ENCODE data around the gene MAMDC4.
"Not testable (repeated sequence)": the region's sequence is repeated elsewhere in the genome, so short reads cannot be mapped to it uniquely, and the experiment has no call there.

MAMDC4 gene

DNA sequence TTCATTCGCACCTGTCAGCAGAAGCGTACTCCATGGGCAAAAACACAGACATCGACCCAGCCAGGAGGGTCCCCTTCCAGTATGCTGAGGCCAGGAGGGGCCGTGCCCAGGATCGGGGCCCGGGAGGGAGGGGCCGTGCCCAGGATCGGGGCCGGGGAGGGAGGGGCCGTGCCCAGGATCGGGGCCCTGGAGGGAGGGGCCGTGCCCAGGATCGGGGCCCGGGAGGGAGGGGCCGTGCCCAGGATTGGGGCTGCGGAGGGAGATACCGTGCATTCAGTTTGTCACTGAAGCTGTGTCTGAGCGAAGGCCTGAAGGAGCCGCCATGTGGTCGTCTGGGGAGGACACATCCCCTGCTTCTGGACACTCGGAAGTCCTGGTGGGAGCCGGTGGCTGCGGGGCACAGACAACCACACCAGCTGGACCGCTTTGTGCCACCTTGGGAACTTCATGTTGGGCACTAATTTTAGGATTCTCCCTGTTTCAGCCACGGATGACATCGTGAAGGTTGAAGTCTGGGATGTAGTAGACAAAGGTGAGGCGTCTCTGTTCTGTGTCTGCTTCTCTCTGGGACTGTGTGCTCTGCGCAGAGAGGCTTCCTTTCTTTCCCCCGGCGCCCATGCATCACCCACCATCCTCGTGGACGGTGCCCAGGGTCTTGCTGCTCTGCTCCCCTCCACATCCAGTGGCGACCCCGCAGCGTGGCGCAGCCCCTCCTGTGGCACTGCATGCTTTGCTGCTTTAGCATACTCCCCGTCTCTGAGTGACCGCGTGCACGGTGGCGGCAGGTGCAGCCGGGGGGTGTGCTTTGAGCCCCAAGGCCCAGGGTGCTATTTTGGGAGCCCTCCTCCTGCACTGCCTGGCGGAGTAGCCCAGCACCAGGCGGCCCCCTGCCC, 26.6 kb upstream of the MAMDC4 start:
- DNase-seq = no peak

DNA sequence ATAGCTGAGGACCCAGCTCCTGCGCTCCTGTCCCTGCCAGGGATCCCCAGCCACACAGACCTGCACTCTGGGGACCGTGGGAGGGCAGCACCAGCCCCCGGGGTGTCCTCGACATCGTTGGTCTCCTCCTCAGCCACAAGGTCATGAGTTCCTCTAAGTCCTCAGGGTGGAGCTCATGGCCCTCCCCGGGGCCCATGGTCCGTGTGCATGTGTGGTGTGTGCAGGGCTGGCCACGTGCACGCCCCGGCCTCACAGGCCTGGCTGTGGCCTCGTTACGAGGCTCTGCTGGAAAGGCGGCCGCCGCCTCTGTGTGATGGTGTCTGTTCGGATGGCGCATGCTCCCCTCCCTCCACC, 26.0 kb upstream of the MAMDC4 start:
- no peak for DNase-seq

DNA sequence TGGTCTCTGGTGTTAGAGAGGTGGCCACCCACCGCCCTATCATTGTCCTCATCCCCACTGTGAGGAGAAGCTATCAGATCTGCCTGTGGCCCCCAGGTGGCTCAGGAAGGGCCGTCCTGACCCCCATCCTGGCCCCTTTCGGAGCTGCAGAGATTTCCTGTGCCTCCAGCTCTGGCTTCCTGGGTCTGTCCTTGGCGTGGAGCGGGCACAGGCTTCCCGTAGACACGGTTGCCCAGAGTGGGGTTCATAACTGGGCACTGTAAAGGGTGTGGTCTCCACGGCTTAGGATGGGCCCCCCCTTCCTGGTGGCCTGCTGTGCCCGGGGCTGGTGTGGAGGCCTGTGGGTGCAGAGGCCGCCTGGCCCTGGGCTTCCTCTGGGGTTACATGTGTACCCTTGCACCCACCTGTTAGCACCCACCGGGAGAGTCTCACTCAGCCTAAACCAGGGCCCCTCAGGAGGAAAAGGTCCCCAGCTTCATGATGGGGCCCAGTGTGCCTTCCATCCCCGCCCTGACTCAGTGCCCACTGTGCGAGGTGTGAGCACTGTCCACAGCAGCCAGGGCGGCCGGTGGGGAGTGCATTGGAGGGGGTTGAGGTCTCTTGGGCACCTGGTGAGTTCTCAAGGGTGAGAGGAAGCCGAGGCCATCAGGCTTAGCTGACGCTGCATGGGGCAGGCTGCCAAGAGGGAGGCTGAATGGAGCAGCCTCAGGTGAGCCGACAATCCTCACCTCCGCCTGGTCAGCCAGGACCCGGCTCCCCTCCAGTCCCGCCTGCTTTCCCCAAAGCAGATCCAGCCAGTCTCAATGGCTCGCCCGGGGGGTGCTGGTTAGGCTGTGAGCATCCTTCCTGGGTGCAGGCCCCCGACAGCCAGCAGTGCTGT, 25.2 kb upstream of the MAMDC4 start:
- DNase-seq = no peak

DNA sequence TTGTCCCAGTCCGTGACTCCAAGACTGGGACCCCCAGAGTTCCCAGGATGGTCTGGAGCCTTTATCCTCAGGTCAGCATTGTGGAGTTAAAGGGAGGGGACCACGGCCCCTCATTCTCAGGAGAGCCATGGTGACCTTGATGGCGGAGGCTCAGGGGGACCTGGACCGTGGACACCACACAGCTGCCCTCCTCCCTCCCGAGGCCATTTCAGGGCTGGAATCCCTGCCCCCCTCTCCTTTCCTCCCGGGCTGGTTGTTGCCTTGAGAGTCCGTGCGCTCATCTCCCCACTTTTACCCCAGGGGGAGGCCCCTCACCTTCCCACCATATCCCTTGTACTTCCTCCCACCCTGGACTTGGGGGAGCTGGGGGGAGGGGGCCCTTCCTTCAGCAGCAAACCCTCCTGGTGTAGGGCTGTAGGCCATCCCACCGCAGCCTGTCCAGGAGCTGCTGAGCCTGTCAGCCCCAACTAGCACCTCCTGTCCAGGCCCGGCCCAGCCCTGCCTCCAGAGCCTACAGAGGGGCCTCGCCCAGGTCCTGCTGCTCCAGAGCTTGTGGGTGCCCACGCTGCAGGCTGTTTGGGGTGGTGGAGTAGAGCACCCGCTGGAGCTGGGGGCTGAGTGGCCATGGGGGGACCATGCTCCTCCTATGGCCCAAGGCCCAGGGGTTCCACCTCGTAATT, 24.2 kb upstream of the MAMDC4 start:
- no peak for DNase-seq

DNA sequence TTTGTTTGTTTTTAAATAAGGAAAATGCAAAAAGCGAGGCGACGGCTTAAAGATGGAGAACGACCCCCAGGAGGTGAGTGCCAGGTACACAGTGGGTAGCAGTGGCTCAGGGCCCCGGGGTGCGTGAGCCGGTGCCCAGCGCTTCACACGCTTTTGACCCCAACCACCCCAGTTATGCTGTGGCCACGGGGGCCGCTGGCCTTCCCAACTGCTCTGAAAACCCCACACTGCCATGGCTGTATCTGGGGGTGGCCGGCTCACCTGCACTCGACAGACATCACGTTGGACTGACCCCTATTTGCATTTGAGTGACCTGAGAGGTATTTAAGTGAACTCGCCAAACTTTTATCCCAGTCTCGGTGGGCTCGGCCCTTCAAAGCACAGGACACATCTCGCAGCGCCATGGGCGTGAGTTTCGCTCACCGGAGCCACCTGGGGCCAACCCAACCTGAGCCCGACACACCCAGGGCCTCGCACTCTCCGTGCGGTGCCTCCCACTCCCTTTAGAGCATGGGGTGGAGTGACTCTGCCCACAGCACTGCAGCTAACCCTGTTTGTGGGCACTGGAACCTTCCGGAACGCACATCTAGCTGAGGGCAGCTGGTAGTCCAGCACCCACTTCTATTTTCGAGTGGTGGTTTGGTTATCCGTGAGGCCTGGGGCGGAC, 23.5 kb upstream of the MAMDC4 start:
- DNase-seq = no peak

DNA sequence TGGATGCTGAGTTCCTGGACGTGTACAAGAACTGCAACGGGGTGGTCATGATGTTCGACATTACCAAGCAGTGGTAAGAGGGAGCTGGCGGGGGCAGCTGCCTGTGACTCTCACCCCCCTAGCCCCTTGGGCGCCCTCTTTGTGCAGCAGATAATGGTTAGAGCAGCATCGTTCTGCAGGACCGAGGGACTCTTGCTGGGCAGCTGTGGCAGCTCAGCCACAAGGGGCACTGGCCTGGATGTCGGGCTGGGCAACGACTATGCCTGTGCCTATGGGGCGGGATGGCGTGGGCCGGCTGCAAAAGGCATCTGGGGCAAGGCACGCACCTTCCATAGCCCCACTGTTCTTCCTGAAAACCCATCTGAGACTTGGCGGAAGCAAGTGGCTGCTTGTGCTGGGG, 22.7 kb upstream of the MAMDC4 start:
- no peak for DNase-seq

DNA sequence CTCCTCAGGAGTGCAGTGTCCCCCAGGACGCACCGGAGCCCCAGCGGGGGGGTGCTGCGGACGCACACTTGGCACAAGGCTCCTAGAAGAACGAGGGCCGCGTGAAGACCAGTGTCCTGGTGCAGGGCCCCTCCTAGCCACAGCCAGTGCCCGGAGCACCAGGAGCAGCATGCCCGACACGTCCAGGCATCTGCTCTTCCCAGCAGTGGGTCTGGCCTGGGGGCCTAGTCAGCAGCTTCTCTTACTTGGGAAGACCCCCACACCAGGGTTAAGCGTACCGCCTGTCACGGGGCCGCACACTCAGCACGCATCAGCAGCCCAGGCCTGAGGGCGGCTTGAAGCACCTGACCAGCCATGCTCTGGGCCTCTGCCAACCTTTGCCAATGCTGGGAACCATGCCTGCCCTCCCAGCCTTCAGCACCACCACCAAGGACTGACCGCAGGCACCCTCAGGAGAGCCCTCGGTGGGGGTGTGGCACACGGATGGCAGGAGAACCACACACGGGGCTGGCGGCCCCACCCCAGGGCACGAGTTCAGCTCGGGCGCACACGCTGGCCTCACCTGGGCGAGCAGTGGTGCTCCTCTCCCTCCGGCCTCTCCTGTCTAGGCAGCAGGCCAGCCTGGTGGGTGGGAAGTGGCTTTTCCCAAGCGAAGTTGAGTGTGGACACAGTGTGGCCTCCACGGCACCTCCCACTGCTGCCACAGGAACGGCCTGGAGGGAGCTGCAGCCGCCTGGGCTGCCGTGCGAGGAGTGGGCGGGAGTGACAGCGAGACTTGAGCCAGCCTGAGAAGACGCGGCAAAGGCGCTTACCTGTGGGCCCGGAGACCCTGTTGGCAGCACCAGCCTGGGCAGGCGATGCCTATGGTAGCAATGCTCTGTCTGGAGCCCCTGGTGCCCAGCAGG, 21.9 kb upstream of the MAMDC4 start:
- no peak for DNase-seq

DNA sequence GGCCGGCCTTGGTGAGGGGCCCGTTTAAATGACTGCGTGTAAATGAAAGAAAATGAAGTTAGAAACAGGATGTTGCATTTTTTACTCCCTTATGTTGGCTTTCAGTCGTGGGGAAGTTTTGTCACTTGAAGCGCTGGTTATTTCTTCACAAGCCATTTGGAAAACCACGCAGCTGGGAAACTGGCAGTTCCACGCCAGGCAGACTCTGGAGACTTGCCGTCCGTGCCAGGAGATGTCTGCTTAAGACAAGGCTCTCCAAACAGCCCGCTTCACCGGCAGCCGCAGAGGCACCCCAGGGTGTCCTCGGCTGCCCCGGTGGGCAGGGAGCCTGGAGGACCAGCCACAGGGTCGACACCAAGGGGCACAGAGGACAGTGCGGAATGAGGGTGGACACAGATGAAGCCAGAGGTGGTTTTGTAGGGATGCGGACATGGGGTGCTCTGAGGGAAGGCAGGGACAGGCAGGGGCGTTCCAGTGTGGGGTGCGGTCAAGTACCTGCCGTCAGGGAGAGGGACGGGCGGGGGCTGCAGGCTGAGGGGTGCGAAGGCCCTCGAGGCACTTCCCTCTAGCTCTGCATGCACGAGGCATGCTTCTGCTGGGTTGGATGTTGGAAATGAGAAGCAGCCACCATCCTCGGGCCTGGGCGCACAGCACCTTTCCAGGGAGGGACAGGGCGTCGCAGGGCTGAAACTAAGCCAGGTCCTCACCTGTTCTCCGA, 21.0 kb upstream of the MAMDC4 start:
- no peak for DNase-seq

DNA sequence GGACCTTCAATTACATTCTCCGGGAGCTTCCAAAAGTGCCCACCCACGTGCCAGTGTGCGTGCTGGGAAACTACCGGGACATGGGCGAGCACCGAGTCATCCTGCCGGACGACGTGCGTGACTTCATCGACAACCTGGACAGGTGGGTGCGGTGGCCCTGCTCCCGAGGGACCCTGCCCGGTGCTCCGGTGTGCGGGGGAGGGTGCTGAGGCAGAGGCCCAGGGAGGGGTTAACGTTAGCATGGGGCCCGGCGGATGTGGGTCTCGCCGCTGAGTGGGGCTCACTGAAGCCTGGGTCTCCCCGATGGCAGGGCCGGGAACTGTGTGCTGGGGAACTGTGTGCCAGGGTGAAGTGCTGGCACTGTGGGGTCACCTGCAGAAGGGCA, 20.4 kb upstream of the MAMDC4 start:
- DNase-seq = no peak

DNA sequence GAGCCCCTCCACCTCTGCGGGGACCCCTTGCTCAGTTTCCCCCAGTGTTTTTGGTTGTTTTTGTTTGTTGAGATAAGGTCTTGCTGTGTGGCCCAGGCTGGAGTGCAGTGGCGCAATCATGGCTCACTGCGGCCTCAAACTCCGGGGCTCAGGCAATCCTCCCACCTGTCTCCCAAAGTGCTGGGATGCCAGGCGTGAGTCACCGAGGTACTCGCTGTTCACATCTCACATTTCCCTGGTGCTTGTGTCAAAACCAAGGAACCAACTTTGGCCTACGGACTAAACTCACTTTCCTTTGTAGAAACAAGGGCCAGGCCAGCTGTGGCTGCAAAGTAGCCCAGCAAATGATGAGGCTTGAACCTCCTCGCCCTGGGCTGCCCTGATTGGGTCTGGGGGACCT, 19.6 kb upstream of the MAMDC4 start:
- no peak for DNase-seq

DNA sequence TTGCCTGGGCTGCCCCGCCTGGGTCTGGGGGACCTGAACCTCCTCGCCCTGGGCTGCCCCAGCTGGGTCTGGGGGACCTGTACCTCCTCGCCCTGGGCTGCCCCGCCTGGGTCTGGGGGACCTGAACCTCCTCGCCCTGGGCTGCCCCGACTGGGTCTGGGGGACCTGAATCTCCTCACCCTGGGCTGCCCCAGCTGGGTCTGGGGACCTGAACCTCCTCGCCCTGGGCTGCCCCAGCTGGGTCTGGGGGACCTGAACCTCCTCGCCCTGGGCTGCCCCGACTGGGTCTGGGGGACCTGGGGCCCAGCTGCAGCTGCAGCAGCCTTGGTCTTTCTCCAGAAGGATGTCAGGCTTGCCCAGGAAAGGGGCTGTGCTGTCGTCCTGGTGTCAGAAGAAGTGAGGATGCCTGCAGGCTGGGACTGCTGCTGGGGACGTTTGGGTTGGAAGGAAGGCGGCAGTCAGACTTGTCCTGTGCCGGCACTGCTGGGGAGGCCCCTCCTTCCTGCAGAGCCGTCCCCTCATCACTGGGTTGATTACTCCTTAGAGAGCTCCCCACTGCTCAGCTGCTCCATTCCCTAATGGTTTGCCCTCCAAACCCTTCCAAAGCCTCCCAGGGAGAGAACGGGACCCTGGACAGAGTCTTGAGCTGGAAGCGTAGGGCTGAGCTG, 18.6 kb upstream of the MAMDC4 start:
- not testable (repeated sequence) for DNase-seq

DNA sequence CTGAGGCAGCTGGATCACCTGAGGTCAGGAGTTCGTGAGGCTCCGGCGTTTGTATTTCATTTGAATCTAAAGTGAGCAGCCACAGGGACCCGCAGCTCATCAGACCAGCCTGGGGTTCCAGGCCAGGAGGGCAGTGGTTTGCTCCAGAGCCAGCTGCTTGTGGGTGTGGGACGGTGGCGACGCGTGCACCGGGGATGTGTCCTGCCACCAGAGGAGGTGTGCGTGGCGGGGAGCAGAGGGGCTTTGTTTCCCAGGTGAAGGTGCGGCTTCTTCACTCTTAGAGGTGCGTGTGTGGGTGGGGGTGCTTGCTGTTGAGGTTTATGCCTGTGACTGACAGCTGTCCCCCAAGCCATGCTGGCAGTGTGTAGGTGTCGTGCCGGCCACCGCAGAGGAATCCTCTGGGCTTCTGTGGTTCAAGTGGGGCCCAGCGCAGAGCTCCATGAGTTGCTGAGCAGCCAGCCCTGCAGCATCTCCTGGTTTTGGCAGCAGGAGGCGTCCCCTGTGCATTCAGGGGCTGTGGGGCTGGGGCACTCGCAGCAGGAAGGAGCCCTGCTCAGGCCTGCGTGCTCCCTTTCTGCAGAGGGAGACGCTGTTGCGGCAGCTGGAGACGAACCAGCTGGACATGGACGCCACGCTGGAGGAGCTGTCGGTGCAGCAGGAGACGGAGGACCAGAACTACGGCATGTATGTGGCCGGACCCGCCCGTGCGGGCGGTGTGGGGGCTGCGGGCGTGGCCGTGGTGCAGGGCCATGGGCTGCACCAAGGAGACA, 16.8 kb upstream of the MAMDC4 start:
- DNase-seq = no peak

DNA sequence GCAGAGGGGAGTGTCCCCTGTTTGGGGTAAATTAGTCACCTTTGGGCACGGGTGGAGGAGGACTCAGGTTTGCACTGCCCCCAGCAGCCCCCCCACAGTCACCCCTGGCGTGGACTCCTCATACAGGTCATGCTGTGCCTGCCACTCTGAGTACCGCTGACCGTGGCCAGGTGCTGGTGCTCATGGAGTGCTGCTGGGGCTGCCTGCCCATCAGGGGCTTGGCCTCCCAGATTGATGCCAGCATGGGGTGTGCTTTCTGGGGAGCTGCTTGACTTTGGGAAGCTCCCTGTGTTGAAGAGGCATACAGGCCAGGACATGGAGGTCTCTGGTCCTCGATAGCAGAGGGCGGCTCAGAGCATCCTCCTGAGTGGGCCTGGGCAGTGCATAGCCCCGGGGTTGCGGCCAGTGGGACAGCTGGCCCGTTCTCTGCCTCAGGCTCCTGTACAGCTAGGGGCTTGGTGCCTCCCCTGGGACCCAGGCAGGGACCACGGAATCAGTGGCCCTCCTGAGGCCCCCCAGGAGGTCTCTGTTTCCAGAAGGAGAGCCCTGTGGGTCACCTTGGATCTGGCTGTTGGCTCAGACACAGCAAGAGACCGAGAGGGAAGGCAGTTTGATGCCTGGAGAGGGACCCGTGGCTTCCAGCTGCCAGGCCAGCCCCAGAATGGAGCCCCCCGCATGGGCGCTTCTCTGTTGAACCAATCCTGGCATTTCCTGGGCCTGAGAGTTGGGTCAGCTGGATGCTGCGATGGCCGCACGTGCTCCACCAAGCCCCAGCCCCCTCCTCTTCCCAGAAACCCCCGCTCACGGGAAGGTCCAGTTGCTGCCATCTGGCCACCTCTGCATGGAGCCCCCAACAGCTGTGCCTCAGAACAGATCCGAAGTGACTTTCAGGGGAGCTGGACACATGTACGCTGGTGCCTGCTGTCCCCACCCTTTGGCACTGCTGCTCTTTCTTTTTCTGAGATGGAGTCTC, 15.9 kb upstream of the MAMDC4 start:
- DNase-seq = no peak

DNA sequence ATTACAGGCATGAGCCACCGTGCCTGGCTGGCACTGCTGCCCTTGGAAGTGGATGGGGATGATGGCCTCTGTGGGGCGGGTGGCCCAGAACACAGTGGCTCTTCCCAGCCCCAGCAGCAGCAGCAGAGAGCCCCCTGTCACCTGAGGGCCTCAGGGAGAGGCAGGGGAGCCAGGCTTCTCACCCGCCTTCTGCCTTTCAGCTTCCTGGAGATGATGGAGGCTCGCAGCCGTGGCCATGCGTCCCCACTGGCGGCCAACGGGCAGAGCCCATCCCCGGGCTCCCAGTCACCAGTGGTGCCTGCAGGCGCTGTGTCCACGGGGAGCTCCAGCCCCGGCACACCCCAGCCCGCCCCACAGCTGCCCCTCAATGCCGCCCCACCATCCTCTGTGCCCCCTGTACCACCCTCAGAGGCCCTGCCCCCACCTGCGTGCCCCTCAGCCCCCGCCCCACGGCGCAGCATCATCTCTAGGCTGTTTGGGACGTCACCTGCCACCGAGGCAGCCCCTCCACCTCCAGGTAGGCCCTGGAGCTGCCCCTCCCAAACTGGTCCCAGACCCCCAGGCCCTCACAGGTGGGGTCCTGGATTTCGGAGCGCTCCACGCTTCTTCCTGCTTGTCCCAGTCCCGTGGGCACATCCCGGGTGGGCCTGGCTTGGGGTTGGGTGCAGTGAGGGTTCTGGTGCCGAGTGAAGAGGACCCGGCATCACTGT, 14.8 kb upstream of the MAMDC4 start:
- DNase-seq = no peak

DNA sequence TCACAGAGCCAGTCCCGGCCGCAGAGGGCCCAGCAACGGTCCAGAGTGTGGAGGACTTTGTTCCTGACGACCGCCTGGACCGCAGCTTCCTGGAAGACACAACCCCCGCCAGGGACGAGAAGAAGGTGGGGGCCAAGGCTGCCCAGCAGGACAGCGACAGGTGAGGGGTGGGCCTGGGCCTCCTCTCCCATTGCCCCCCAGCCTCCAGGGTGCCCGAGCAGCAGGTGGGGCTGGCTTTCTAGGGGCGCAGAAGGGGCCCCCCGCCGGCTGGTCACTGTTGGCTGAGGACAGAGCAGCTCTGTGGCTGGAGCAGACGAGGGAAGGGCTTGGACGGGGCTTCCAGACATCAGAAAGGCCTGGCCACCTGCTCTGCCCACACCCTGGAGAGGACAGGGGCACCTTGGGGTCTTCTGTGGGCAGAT, 14.3 kb upstream of the MAMDC4 start:
- not testable (repeated sequence) for DNase-seq

DNA sequence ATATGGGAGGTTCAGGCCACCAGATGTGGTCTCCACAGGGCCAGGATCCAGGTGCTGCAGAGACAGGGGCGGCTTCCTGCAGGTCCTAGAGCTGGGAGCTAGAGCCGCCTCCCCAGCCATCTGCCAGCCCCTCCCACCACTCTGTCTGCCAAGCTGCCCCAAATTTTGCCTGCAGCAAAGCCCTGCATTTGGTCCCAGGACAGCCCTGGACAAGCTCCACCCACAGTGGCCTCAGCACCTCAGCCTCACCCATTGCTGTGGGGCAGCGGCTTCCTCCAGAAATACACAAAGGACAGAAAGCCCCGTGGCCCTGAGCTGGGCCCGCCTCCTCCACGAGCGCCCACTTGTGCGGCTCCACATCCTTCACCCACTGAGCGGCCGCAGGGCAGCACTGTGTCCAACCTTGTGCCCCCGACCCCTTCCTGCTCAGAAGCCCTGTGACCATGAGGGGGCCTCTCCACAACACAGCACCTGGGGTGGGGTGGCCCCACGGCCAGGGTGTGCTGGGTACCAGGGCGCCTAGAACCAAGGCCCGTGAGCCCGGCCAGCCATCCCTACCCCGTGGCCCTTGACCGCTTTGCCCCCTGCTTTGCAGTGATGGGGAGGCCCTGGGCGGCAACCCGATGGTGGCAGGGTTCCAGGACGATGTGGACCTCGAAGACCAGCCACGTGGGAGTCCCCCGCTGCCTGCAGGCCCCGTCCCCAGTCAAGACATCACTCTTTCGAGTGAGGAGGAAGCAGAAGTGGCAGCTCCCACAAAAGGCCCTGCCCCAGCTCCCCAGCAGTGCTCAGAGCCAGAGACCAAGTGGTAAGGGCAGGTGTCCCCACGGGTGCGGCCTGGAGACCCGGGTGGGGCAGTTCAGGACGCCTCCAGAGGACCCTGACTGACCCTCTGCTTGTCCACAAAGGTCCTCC, 13.6 kb upstream of the MAMDC4 start:
- no peak for DNase-seq

Measured in GF-D8 (cell line).